ENCODE data around the gene PDE6G.

DNA sequence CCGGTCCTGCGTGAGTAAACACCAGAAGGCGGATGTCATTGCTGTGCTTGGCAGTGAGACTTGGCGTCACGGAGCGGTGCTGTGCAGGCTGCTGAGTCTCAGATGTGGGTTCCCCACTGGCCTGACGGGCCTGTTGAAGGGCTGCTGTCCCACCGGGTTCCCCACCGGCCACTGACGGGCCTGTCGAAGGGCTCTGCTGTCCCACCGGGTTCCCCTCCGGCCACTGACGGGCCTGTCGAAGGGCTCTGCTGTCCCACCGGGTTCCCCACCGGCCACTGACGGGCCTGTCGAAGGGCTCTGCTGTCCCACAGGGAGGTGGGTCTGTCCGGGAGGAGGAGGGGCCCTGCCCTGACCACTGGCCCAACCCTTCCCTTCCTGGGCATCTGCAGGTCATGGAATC lies 30.3 kb upstream of the PDE6G start:
- TF ChIP-seq, protein P1, sequence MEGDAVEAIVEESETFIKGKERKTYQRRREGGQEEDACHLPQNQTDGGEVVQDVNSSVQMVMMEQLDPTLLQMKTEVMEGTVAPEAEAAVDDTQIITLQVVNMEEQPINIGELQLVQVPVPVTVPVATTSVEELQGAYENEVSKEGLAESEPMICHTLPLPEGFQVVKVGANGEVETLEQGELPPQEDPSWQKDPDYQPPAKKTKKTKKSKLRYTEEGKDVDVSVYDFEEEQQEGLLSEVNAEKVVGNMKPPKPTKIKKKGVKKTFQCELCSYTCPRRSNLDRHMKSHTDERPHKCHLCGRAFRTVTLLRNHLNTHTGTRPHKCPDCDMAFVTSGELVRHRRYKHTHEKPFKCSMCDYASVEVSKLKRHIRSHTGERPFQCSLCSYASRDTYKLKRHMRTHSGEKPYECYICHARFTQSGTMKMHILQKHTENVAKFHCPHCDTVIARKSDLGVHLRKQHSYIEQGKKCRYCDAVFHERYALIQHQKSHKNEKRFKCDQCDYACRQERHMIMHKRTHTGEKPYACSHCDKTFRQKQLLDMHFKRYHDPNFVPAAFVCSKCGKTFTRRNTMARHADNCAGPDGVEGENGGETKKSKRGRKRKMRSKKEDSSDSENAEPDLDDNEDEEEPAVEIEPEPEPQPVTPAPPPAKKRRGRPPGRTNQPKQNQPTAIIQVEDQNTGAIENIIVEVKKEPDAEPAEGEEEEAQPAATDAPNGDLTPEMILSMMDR (IDR thresholded peaks at IDR 0.05), result no peak
- no peak for TF ChIP-seq POLR2A (IDR thresholded peaks at IDR 0.05)

Data from lower leg skin (tissue), 3 donors.